DMS114 treated with DMSO at 0.1 percent for 48 hours (cell line): ENCODE results near the gene ASPHD2.
"Not testable (repeated sequence)": the region's sequence is repeated elsewhere in the genome, so short reads cannot be mapped to it uniquely, and the experiment has no call there.

Source experiments
- DNase-seq: peaks from one replicate; lab custom pipeline; 2025; ENCODE audit not compliant: unreplicated experiment; lab: John Stamatoyannopoulos, UW

ASPHD2 gene

GRCh38 chr22:26416256-26416655 is 12.8 kb upstream of the ASPHD2 start:
- DNase-seq = no peak

GRCh38 chr22:26416670-26417276 is 12.3 kb upstream of the ASPHD2 start:
- DNase-seq = no peak

DNA sequence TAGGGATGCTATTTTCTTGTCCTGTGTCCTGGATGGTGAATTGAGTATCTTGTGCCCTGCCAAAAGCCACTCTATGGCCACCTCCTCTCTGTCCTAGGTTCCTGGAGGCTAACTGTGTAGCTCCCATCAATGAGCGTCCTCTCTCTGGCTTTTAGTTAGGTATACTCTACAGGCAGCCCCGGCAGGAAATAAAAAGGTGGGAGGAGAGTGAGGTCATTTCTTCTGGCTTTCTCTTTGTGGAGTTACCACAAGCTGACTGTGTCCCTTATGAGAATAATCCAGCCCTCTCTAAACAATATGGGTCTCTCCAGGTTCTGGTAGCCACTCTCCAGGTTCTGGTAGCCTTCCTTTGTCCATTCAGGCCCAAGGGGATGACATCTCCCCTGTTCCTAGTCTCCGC is 11.7 kb upstream of the ASPHD2 start:
- DNase-seq = no peak

DNA sequence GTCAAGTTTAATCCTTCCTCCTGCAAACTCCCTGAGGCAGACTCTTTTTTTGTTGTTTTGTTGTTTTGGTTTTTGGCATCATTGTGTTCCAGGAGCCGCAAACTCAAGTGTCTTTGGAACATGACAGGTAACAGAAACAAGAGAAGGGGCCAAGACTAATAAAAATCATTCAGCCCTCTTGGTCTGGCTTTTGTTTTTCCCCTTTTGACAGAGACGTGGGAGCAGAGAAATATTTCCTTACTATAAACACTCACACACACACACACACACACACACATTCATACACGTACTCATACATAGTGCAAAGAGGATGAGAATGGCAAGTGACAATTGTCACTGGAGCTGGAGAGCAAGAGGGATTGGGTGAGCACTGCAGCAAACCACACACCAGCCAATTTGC is 10.4 kb upstream of the ASPHD2 start:
- no peak for DNase-seq

- DNase-seq = no peak
These were observed 2.1 kb upstream of the ASPHD2 start for GRCh38 chr22:26426924-26427323.

DNA sequence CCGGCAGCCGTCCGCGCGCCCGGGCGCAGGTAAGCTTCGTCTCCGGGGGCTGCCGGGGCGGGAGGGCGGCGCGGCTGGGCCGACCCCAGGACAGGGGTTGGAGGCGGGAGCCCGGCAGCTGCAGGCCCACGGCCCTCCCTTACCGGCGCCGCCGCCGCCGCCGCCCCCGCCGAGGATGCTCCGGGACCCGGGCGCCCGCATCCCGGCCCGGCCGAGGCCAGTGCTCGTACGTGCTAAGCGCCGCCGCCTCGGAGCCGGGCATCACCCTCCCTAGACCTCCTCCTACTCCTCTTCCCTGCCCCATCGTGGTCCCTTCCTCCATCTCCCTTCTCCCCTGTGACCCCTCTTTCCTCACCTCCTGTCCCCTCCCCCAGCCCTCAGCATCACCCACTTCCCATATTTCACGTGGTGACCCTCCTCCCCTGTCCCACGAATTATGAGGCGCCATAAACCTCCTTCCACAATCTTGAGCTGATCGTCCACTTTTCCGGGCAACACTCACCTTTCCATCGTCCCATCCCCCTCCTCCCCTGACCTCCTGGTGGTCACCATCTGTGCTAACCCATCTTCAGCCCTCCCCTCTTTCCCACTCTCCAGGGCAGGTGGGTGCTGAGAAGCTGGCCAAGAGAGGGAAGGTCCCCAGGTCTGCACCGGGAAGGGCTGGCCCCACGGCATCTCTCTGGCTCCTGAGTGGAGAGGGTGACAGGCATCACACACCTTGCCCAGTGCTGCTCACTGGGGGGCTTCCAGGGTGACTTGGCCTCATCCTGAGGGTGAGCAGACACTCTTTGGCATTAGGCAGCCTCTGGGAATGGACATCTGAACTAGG is 612 bp downstream of the ASPHD2 start:
- DNase-seq = no peak

- no peak for DNase-seq
These were observed 1.5 kb downstream of the ASPHD2 start for GRCh38 chr22:26430600-26430999.

- DNase-seq = no peak
These were observed 2.4 kb downstream of the ASPHD2 start for GRCh38 chr22:26431261-26431995.

DNA sequence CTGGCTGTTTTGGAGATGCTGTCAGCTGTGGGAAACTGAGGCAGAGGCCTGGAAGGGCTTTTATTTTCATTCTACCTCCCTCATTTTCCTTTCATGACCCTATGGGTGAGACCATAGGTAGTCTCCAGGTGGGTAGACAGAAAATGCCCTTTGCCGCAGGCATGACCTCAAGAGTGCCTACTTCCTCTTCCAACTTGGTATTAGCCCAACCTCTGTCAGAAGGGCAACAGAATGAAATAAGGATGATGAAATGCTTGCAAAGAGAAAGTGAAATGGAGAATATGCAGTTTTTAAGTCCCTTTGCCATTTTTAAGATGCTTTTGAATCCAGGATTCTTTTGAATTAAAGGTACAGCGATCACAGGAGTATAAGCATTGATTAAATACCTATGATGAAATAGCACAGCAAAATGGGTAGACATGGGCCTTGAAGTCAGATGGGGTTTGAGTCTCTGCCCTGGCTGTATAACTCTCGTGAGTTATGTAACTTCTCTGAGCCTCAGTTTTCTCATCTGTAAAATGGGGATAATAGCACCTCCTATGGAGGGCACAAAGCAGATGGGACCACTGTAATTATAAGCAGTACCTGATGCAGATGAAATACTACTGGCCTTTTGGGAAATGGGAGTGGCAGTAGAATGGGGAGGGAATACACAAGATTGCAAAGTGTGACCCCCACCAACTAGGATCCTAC is 3.7 kb downstream of the ASPHD2 start:
- no peak for DNase-seq

DNA sequence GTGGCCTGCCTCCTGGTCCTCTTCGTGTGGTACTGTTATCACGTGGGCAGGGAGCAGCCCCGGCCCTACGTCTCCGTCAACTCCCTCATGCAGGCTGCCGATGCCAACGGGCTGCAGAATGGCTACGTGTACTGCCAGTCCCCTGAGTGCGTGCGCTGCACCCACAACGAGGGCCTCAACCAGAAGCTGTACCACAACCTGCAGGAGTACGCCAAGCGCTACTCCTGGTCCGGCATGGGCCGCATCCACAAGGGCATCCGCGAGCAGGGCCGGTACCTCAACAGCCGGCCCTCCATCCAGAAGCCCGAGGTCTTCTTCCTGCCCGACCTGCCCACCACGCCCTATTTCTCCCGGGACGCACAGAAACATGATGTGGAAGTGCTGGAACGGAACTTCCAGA is 4.7 kb downstream of the ASPHD2 start:
- DNase-seq = no peak

GRCh38 chr22:26435327-26436093 is 6.5 kb downstream of the ASPHD2 start:
- DNase-seq = no peak

GRCh38 chr22:26436903-26437515 is 7.9 kb downstream of the ASPHD2 start:
- DNase-seq = no peak

DNA sequence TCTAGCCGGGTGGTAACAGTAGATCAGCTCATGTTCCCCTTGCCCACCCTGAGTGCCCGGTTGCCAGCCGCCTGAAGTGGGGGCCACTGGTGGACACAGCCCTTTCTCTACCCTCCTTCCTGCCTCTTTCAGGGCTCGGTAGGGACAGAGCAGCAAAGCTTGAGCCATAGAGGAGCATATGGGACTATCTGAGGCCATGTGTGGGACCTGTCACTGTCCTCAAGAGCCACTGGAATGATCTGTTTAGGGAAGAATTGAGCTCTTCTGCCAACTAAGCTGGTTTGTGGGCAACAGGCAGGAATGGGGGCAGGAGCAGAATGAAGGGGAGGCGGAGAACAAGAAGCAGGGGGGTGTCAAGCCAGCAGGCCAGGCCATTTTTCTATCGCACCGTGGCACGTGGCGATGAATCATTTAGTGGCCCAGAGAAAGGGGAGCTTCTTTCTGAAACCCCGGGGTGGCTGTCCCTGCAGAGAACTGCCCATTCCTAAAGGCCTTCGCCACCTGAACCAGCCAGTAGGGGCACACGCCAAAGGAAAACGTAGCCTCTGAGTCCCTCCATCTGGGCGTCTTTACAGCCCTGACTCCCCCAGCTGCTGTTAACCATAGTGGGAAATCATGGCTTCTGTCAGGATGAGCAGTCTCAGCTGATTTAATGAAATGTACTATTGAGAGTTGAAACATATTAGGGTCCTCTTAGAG is 8.8 kb downstream of the ASPHD2 start:
- DNase-seq = no peak

- DNase-seq = not testable (repeated sequence)
These were observed 9.7 kb downstream of the ASPHD2 start for GRCh38 chr22:26438776-26439175.

- DNase-seq = no peak
These were observed 10.5 kb downstream of the ASPHD2 start for GRCh38 chr22:26439559-26439958.

DNA sequence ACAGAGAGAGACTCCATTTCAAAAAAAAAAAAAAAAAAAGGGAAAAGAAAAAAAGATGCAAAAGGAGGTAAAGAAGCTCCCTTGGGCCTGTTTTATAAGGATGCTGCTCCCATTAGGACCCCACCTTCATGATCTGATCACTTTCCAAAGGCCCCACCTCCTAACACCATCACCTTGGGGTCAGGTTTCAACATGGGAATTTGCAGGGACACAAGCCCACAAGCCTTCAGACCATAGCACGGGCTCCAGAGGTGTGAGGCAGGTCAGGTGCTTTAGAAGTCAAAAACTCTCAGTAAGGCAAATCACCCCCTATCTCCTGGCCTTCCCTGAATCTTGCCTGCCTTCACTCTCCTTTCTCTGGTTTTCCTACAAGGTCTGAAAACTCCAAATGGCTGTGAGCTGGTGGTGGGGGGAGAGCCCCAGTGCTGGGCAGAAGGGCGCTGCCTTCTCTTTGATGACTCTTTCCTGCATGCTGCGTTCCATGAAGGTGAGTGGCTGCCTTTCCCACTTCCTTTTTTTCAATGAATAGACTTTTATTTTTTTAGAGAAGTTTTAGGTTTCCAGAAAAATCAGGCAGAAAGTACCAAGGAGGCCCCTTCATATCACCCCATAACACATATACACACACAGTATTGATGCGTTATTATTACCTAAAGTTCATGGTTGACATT is 13.2 kb downstream of the ASPHD2 start:
- no peak for DNase-seq

GRCh38 chr22:26443901-26444690 is 15.0 kb downstream of the ASPHD2 start:
- no peak for DNase-seq

DNA sequence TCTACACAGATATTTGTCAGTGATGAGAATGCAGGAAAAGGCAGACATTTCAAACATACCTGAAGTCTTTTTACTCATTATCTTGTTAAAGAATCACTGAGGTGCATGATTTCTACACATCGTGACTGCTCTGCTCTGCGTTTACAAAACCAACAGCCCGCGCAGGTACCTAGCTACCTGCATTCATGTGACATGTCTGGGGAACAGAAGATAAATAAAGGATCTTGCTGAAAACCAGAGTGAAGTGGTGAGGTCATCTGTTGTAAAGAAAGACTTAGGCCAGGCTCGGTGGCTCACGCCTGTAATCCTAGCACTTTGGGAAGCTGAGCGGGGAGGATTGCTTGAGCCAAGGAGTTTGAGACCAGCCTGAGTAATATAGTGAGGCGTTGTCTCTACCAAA is 15.7 kb downstream of the ASPHD2 start:
- no peak for DNase-seq
